ENCODE results near the gene PIK3AP1.

DNA sequence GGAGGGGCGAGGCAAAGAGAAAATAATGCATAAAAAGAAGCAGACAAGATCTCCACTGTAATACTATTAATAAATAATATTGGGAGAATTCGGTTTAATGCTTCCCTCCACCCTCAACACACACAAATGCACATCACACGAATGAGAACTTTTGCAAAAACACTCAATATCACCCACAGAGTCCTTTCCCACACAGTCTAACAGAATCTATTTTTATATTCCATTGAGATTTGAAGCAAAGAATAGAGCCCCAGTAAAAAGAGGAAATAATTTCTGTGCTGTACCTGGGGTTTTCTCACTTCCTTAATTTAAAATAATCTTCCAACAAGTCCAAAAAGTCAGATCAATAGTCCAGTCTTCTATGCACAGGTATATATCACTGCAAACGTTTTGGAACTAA is 17.0 kb downstream of the PIK3AP1 start:
- TF ChIP-seq GABPA (IDR thresholded peaks at IDR 0.05; ENCODE audit: low read depth) = no peak
- no peak for TF ChIP-seq CTCF (IDR thresholded peaks at IDR 0.05 in 2 of 3, conservative IDR thresholded peaks at IDR 0.05 in 1 of 3; ENCODE audit: control insufficient read depth in 2 of 3, extremely low read depth in 1 of 3, insufficient read depth in 1 of 3, low read depth in 3 of 3, low read length in 3 of 3)
- 0 out of 2 replicates have a peak, but pooled peaks have one; percentile 34 for TF ChIP-seq ESRRA (IDR thresholded peaks at IDR 0.05; ENCODE audit: low read length)
- TF ChIP-seq SP1 (IDR thresholded peaks at IDR 0.05; ENCODE audit: low read depth, low read length) = no peak
- no peak for TF ChIP-seq CBX5 (IDR thresholded peaks at IDR 0.05; ENCODE audit: low read depth)

Measured in GM12878 (cell line).